Activated effector memory CD4-positive, alpha-beta T cell treated with anti-CD3 and anti-CD28 coated beads, Interleukin-2, amount 50 U/mL, for 16 hours (primary cell): ENCODE measurements around the gene C16orf86.

ENCODE experiments used
- DNase-seq: peaks from one replicate; pipeline ENCODE4 v3.0.0-alpha.2; 2020

The C16orf86 gene

GRCh38 chr16:67699265-67699664, 32.7 kb downstream of the C16orf86 start:
- DNase-seq = no peak

GRCh38 chr16:67701420-67701819, 34.8 kb downstream of the C16orf86 start:
- DNase-seq = no peak

GRCh38 chr16:67702130-67702529, 35.5 kb downstream of the C16orf86 start:
- no peak for DNase-seq

- no peak for DNase-seq
These were observed 37.0 kb downstream of the C16orf86 start for GRCh38 chr16:67703626-67704025.

GRCh38 chr16:67704110-67704509, 37.5 kb downstream of the C16orf86 start:
- no peak for DNase-seq

GRCh38 chr16:67707210-67707609, 40.6 kb downstream of the C16orf86 start:
- no peak for DNase-seq

GRCh38 chr16:67707790-67708189, 41.2 kb downstream of the C16orf86 start:
- DNase-seq = no peak

- no peak for DNase-seq
These were observed 41.8 kb downstream of the C16orf86 start for GRCh38 chr16:67708368-67708771.

- DNase-seq = no peak
These were observed 42.4 kb downstream of the C16orf86 start for GRCh38 chr16:67709050-67709449.

GRCh38 chr16:67710607-67711006, 44.0 kb downstream of the C16orf86 start:
- DNase-seq = no peak

GRCh38 chr16:67713647-67714273, 47.1 kb downstream of the C16orf86 start:
- DNase-seq = no peak

GRCh38 chr16:67714522-67714921, 47.9 kb downstream of the C16orf86 start:
- no peak for DNase-seq

- no peak for DNase-seq
These were observed 49.5 kb downstream of the C16orf86 start for GRCh38 chr16:67716097-67716496.
